K562 (cell line): Measurements from ENCODE around the gene TKTL2. TPM values are rescaled to one million over a fixed set of nuclear protein-coding genes. Genes with fewer than 3 reads are reported as not detected.

ENCODE experiments used
- ATAC-seq: fragments of 200-7000 bp; cut with Tn5 transposase; 3 replicates; pipeline ENCODE4 v1.9.1; 2020; ENCODE audit warnings: moderate library complexity
- BruUV-seq: library from RNA; stranded (reverse); fragments of 400-500 nt; replicated peaks from 2 replicates; lab custom pipeline; 2021; lab: Mats Ljungman, UMichigan
- CTCF ChIA-PET: fragments of 300-600 bp; formaldehyde crosslinking; extraction: SDS; loops from one replicate; lab custom pipeline; 2021; ENCODE audit warnings: low intra/inter-chr PET ratio; lab: Yijun Ruan, JAX
- POLR2A ChIA-PET: fragments of 300-600, 350-650 bp; sonication (Branson Sonifier 250); formaldehyde crosslinking; extraction: SDS; loops from one replicate; lab custom pipeline; 2021; ENCODE audit warnings: antibody characterized with exemption, inconsistent platforms; lab: Yijun Ruan, JAX
- DNase-seq, 4 experiments: peaks; one replicate each; pipeline versions ENCODE4 v3.0.0 to v3.0.0-alpha.2; 2011 to 2018; ENCODE audit warnings: low spot score in 3 of 4, mixed read lengths in 3 of 4; ENCODE audit errors: extremely low read depth in 1 of 4
- FAIRE-seq: peaks from 2 replicates; lab custom pipeline; 2011; peaks lifted over from hg19 to GRCh38; lab: Jason Lieb, UNC
- H2AFZ ChIP-seq: 2 replicates; pipeline ENCODE4 v1.6.0; 2011; ENCODE audit warnings: low read depth, low read length, control low read depth, inconsistent platforms
- H3K27ac ChIP-seq: fragments of 200-600 bp; 3 replicates; pipeline ENCODE4 v1.8.0; 2011; ENCODE audit warnings: low read depth, mild to moderate bottlenecking, control low read depth, inconsistent platforms, low read length, moderate library complexity, mixed read lengths; ENCODE audit errors: extremely low read depth
- H3K27me3 ChIP-seq, 2 experiments: fragments of 300-600 bp in 1 of 2; 2 replicates in 1 of 2; 3 replicates in 1 of 2; pipeline versions ENCODE4 v1.6.0 to v1.8.0; 2011; ENCODE audit warnings: inconsistent platforms in 2 of 2, low read length in 2 of 2, mild to moderate bottlenecking in 1 of 2, mixed read lengths in 1 of 2, moderate library complexity in 1 of 2; ENCODE audit not compliant: control insufficient read depth in 2 of 2, insufficient read depth in 2 of 2
- H3K36me3 ChIP-seq: fragments of 300-600 bp; 3 replicates; pipeline ENCODE4 v1.8.0; 2011; ENCODE audit warnings: mild to moderate bottlenecking, low read length, inconsistent platforms; ENCODE audit not compliant: control insufficient read depth, insufficient read depth
- H3K4me1 ChIP-seq, 2 experiments: fragments of 200-600 bp in 1 of 2; replicated peaks in 1 of 2; 2 replicates in 1 of 2; 3 replicates in 1 of 2; pipeline versions ENCODE4 v1.5.1 to v1.8.0; 2011; ENCODE audit warnings: inconsistent platforms in 2 of 2, low read length in 2 of 2, mild to moderate bottlenecking in 1 of 2, mixed read lengths in 1 of 2, moderate library complexity in 1 of 2; ENCODE audit not compliant: control insufficient read depth in 2 of 2, insufficient read depth in 2 of 2
- H3K4me2 ChIP-seq: 2 replicates; pipeline ENCODE4 v1.6.1; 2011; ENCODE audit warnings: low read length, control low read depth, inconsistent platforms, mixed read lengths; ENCODE audit not compliant: insufficient read depth
- H3K4me3 ChIP-seq: fragments of 200-600 bp; sonication (generic), shearing (Covaris generic); 2 replicates; pipeline ENCODE4 v1.5.1; 2016; ENCODE audit warnings: control low read depth, inconsistent platforms
- H3K79me2 ChIP-seq: fragments of 200-600 bp; 3 replicates; pipeline ENCODE4 v1.8.0; 2011; ENCODE audit warnings: low read length, inconsistent platforms; ENCODE audit not compliant: control insufficient read depth, insufficient read depth
- H3K9ac ChIP-seq, 2 experiments: 2 replicates each; pipeline versions ENCODE4 v1.6.0 to v1.6.1; 2011; ENCODE audit warnings: low read depth in 2 of 2, low read length in 2 of 2, control low read depth in 1 of 2, inconsistent platforms in 1 of 2, mild to moderate bottlenecking in 1 of 2, mixed read lengths in 1 of 2; ENCODE audit not compliant: insufficient read depth in 1 of 2
- H3K9me1 ChIP-seq: one replicate; pipeline ENCODE4 v1.6.0; 2011; ENCODE audit warnings: inconsistent platforms, mild to moderate bottlenecking, low read length, moderate library complexity; ENCODE audit not compliant: control insufficient read depth, insufficient read depth
- H3K9me3 ChIP-seq: replicated peaks from 2 replicates; pipeline ENCODE4 v1.5.1; 2011; ENCODE audit warnings: low read depth, low read length, inconsistent platforms; ENCODE audit not compliant: control insufficient read depth, insufficient read depth
- H4K20me1 ChIP-seq: replicated peaks from 2 replicates; pipeline ENCODE4 v1.6.1; 2011; ENCODE audit warnings: low read length, inconsistent platforms, mixed read lengths; ENCODE audit not compliant: control insufficient read depth, insufficient read depth
- FOXJ3 ChIP-seq: sonication (generic); formaldehyde crosslinking; IDR thresholded peaks from 2 replicates; pipeline ENCODE4 v1.4.0; 2020; ENCODE audit warnings: mild to moderate bottlenecking, missing genetic modification reagents
- MEF2A ChIP-seq: IDR thresholded peaks from 2 replicates; pipeline ENCODE4 v1.6.1; 2011; ENCODE audit warnings: low read depth, mild to moderate bottlenecking, low read length, moderate library complexity; ENCODE audit not compliant: control insufficient read depth
- SRF ChIP-seq, 2 experiments: fragments of 250-450, 450-650 bp in 1 of 2; sonication (Bioruptor Pico) in 1 of 2; sonication (generic) in 1 of 2; formaldehyde crosslinking; IDR thresholded peaks; 2 replicates each; pipeline versions ENCODE4 v1.5.0 to v1.5.1; 2020 to 2022; ENCODE audit warnings: mild to moderate bottlenecking in 1 of 2, missing genetic modification reagents in 1 of 2
- THRA ChIP-seq: fragments of 450-650 bp; IDR thresholded peaks from 2 replicates; pipeline ENCODE4 v1.6.1; 2017; ENCODE audit warnings: mild to moderate bottlenecking, moderate library complexity
- TSC22D4 ChIP-seq: fragments of 450-650 bp; IDR thresholded peaks from 2 replicates; pipeline ENCODE4 v1.6.1; 2016; ENCODE audit warnings: missing genetic modification characterization, missing biosample characterization, control low read depth
- ZBTB9 ChIP-seq: fragments of 450-650 bp; formaldehyde crosslinking; IDR thresholded peaks from 2 replicates; pipeline ENCODE4 v1.4.0; 2020; ENCODE audit warnings: mild to moderate bottlenecking, moderate library complexity
- ZNF395 ChIP-seq: fragments of 200-800 bp; sonication (Bioruptor generic); IDR thresholded peaks from 2 replicates; pipeline ENCODE4 v1.6.1; 2017; ENCODE audit warnings: missing genetic modification characterization, missing compliant biosample characterization
- ZNF408 ChIP-seq: fragments of 250-450 bp; sonication (Bioruptor Pico); IDR thresholded peaks from 2 replicates; pipeline ENCODE4 v1.4.0; 2020; ENCODE audit warnings: low read depth, mild to moderate bottlenecking, moderate library complexity
- ZNF766 ChIP-seq: fragments of 200-800 bp; sonication (Bioruptor generic); conservative IDR thresholded peaks from 2 replicates; pipeline ENCODE4 v1.6.1; 2016; ENCODE audit warnings: missing genetic modification characterization, missing compliant biosample characterization
- ZNF77 ChIP-seq: fragments of 250-450 bp; sonication (Bioruptor Pico); IDR thresholded peaks from 2 replicates; pipeline ENCODE4 v1.5.0; 2020
- WGBS: fragments of 100-300 bp; shearing (Covaris generic); methylation state at CpG from one replicate; pipeline ENCODE4 v1.1.6; 2016; ENCODE audit warnings: low coverage, mixed read lengths; ENCODE audit not compliant: insufficient coverage; ENCODE audit errors: missing lambda C conversion rate; 5-methylcytosine and 5-hydroxymethylcytosine counted together
- in situ Hi-C: fragments of 300-500 bp; cut with MboI; formaldehyde crosslinking; loops from 4 replicates; pipeline ENCODE4 v1.15.0; 2018; ENCODE audit warnings: inconsistent platforms, mixed read lengths
- intact Hi-C: fragments of 100-400 bp; cut with micrococcal nuclease; formaldehyde crosslinking; loops from 2 replicates; pipeline ENCODE4 v1.14.2; 2022
- polyA plus RNA-seq, 8 experiments: library from polyadenylated mRNA; depleted of rRNA in 4 of 8; stranded (reverse) in 5 of 8; unstranded in 3 of 8; fragments of >200 nt; fragmentation: Nextera tagmentation in 2 of 8; fragmentation: Illumina TruSeq in 1 of 8; extraction: Ambion mirVana in 2 of 8; extraction: Trizol in 1 of 8; gene quantifications; 2 replicates each; pipeline versions ENCODE4 v1.2.1 to v1.2.3, GENCODE V29; 2011 to 2014; ENCODE audit warnings: inconsistent platforms in 1 of 8, missing spikeins in 1 of 8
- total RNA-seq, 7 experiments: library from RNA; depleted of rRNA in 6 of 7; stranded (reverse); fragments of >200 nt in 6 of 7; fragmentation: Illumina TruSeq in 2 of 7; extraction: Trizol in 2 of 7; gene quantifications; 2 replicates each; pipeline versions ENCODE4 v1.2.1 to v1.2.3, GENCODE V29; 2011 to 2021; ENCODE audit warnings: low replicate concordance in 1 of 7
- TF ChIP-seq, protein P1 (sequence below): fragments of 200-400 bp; formaldehyde crosslinking; IDR thresholded peaks from 2 replicates; pipeline ENCODE4 v1.6.1; 2017; ENCODE audit warnings: mild to moderate bottlenecking, low read depth, low read length, moderate library complexity
- TF ChIP-seq, protein P2 (sequence below), 2 experiments: IDR thresholded peaks; 2 replicates each; pipeline ENCODE4 v1.6.1; 2011; ENCODE audit warnings: borderline replicate concordance in 1 of 2, control low read depth in 1 of 2, low read depth in 1 of 2, low read length in 1 of 2, mild to moderate bottlenecking in 1 of 2, mixed read lengths in 1 of 2, moderate library complexity in 1 of 2; ENCODE audit not compliant: insufficient read depth in 1 of 2, insufficient read length in 1 of 2, poor library complexity in 1 of 2, severe bottlenecking in 1 of 2; ENCODE audit errors: extremely low read depth in 1 of 2

TKTL2 gene
- total and polyA plus RNA-seq, 9 of the 15 experiments (the other 6 are each of a cell fraction or from before 2014, with no cell fraction given): 0.03 to 0.31 (median 0.09) TPM; not detected in 1

DNA sequence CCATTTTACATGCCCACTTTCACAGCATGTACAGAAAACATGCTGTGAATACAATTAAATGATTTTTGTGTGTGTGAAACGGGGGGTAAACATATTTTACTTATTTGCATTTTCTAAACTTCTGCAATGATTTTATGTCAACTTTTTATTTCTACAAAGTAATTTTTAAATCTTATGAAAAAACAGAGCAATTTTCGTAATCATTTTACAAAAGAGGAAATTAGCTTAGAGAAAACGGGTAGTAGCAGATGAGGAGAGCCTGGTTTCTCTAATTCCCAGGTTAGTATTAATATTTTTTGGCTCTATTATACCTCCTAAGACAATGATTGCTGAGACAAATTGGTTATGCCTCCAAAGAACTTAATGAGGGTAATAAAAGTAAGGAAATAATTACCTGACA lies 3.2 kb downstream of the TKTL2 start:
- H3K4me3 ChIP-seq: no peak overlapping the region
- no peak overlapping the region for H2AFZ ChIP-seq
- no peak overlapping the region for H3K9ac ChIP-seq
- no peaks in the 10 kb centered on the region; the same call in 1 of the 2 replicates for H3K9me3 ChIP-seq
- H4K20me1 ChIP-seq: no peaks in the 10 kb centered on the region
- H3K4me2 ChIP-seq: no peak overlapping the region
- DNase-seq (no peak), ATAC-seq (no peak), FAIRE-seq (no peak)
- no peaks in the 10 kb centered on the region for H3K36me3 ChIP-seq
- H3K27me3 ChIP-seq: peaks cover 0 to 16% of the 10 kb centered on the region in 2 experiments; a peak in 3 of 5 replicates
- ChIA-PET POLR2A (no interaction called here), CTCF (no interaction called here)
- in situ Hi-C loops (no loop called here), intact Hi-C loops (no loop called here)
- WGBS: 0% methylated on average over 3 of the region's 3 CpGs
- no TSS peak for BruUV-seq
- no peaks in the 10 kb centered on the region for H3K79me2 ChIP-seq
- no peaks in the 10 kb centered on the region for H3K9me1 ChIP-seq
- no peak overlapping the region for H3K27ac ChIP-seq
- peaks cover 0 to 6% of the 10 kb centered on the region in 2 experiments; a peak in 2 of 5 replicates for H3K4me1 ChIP-seq
- TF ChIP-seq THRA (no peak), ZNF766 (CRISPR knock-in tag) (no peak), ZNF408 (CRISPR knock-in tag) (no peak), SRF (CRISPR knock-in tag; IDR thresholded peaks at IDR 0.05) (no peak), FOXJ3 (CRISPR knock-in tag) (no peak), ZNF77 (CRISPR knock-in tag) (no peak), MEF2A (no peak), ZBTB9 (CRISPR knock-in tag) (no peak), ZNF395 (CRISPR knock-in tag) (no peak), TSC22D4 (tag) (no peak)
- TF ChIP-seq, protein P1, sequence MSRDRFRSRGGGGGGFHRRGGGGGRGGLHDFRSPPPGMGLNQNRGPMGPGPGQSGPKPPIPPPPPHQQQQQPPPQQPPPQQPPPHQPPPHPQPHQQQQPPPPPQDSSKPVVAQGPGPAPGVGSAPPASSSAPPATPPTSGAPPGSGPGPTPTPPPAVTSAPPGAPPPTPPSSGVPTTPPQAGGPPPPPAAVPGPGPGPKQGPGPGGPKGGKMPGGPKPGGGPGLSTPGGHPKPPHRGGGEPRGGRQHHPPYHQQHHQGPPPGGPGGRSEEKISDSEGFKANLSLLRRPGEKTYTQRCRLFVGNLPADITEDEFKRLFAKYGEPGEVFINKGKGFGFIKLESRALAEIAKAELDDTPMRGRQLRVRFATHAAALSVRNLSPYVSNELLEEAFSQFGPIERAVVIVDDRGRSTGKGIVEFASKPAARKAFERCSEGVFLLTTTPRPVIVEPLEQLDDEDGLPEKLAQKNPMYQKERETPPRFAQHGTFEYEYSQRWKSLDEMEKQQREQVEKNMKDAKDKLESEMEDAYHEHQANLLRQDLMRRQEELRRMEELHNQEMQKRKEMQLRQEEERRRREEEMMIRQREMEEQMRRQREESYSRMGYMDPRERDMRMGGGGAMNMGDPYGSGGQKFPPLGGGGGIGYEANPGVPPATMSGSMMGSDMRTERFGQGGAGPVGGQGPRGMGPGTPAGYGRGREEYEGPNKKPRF: no peak
- TF ChIP-seq, protein P2, sequence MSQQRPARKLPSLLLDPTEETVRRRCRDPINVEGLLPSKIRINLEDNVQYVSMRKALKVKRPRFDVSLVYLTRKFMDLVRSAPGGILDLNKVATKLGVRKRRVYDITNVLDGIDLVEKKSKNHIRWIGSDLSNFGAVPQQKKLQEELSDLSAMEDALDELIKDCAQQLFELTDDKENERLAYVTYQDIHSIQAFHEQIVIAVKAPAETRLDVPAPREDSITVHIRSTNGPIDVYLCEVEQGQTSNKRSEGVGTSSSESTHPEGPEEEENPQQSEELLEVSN (IDR thresholded peaks at IDR 0.05; ENCODE audit: borderline replicate concordance in 1 of 2, extremely low read depth in 1 of 2, insufficient read depth in 1 of 2, insufficient read length in 1 of 2, low read depth in 1 of 2, low read length in 1 of 2, poor library complexity in 1 of 2, severe bottlenecking in 1 of 2): no peak
